SK-N-SH (cell line): ENCODE results near the gene DNAJB12. TPM values are rescaled to one million over a fixed set of nuclear protein-coding genes. Genes with fewer than 3 reads are reported as not detected.

Source experiments
- CTCF ChIA-PET: fragments of 300-600, 350-600 bp; formaldehyde crosslinking; extraction: SDS; loops from one replicate; lab custom pipeline; 2021; lab: Yijun Ruan, JAX
- POLR2A ChIA-PET: fragments of 350-600 bp; sonication (Branson Sonifier 250); formaldehyde crosslinking; extraction: SDS; loops from one replicate; lab custom pipeline; 2020; ENCODE audit warnings: antibody characterized with exemption, inconsistent platforms; lab: Yijun Ruan, JAX
- DNase-seq: peaks from one replicate; pipeline ENCODE4 v3.0.0; 2012
- H2AFZ ChIP-seq: fragments of 200-600 bp; sonication (generic); 2 replicates; pipeline ENCODE4 v1.8.1; 2016; ENCODE audit warnings: antibody characterized with exemption, mild to moderate bottlenecking, low read depth
- H3F3A ChIP-seq: fragments of 200-600 bp; sonication (generic); replicated peaks from 2 replicates; pipeline ENCODE3; 2016; ENCODE audit warnings: antibody characterized with exemption, mild to moderate bottlenecking; ENCODE audit not compliant: insufficient read depth
- H3K27ac ChIP-seq, 2 experiments: fragments of 200-500 bp in 1 of 2; fragments of 200-600 bp in 1 of 2; sonication (Bioruptor generic) in 1 of 2; sonication (generic), shearing (Covaris generic) in 1 of 2; 2 replicates each; pipeline versions ENCODE4 v1.5.1 to v1.6.1; 2014 to 2016; ENCODE audit warnings: low read depth in 2 of 2, inconsistent platforms in 1 of 2, low read length in 1 of 2, mild to moderate bottlenecking in 1 of 2, mixed read lengths in 1 of 2
- H3K27me3 ChIP-seq: fragments of 200-600 bp; sonication (generic), shearing (Covaris generic); 2 replicates; pipeline ENCODE4 v1.6.1; 2016; ENCODE audit warnings: mixed run types; ENCODE audit not compliant: insufficient read depth
- H3K36me3 ChIP-seq, 2 experiments: fragments of 200-500 bp in 1 of 2; fragments of 200-600 bp in 1 of 2; sonication (Bioruptor generic) in 1 of 2; sonication (generic) in 1 of 2; replicated peaks in 1 of 2; 2 replicates each; pipeline versions ENCODE3 to v1.5.1; 2014 to 2016; ENCODE audit warnings: low read length in 1 of 2, mild to moderate bottlenecking in 1 of 2; ENCODE audit not compliant: insufficient read depth in 2 of 2, control insufficient read depth in 1 of 2
- H3K4me1 ChIP-seq, 2 experiments: fragments of 200-500 bp in 1 of 2; fragments of 200-600 bp in 1 of 2; sonication (Bioruptor generic) in 1 of 2; sonication (generic), shearing (Covaris generic) in 1 of 2; 2 replicates each; pipeline versions ENCODE4 v1.5.1 to v1.6.1; 2014 to 2016; ENCODE audit warnings: low read depth in 1 of 2, low read length in 1 of 2, mixed run types in 1 of 2; ENCODE audit not compliant: insufficient read depth in 2 of 2, control insufficient read depth in 1 of 2
- H3K4me2 ChIP-seq: fragments of 200-600 bp; sonication (generic), shearing (Covaris generic); 2 replicates; pipeline ENCODE4 v1.6.1; 2017; ENCODE audit warnings: mixed run types
- H3K4me3 ChIP-seq, 2 experiments: fragments of 200-500 bp in 1 of 2; fragments of 200-600 bp in 1 of 2; sonication (Bioruptor generic) in 1 of 2; sonication (generic), shearing (Covaris generic) in 1 of 2; 2 replicates each; pipeline versions ENCODE4 v1.5.1 to v1.8.1; 2014 to 2016; ENCODE audit warnings: low read depth in 2 of 2, inconsistent platforms in 1 of 2, low read length in 1 of 2, mild to moderate bottlenecking in 1 of 2, mixed read lengths in 1 of 2, moderate library complexity in 1 of 2
- H3K79me2 ChIP-seq: fragments of 200-600 bp; sonication (generic); 2 replicates; pipeline ENCODE4 v1.8.1; 2017; ENCODE audit warnings: mild to moderate bottlenecking; ENCODE audit not compliant: insufficient read depth
- H3K9ac ChIP-seq: fragments of 200-600 bp; sonication (generic); 2 replicates; pipeline ENCODE4 v1.6.1; 2017; ENCODE audit warnings: mixed run types
- H3K9me2 ChIP-seq: fragments of 200-600 bp; sonication (generic); 2 replicates; pipeline ENCODE4 v1.6.1; 2017; ENCODE audit warnings: mixed run types
- H3K9me3 ChIP-seq: fragments of 200-600 bp; sonication (generic); 2 replicates; pipeline ENCODE4 v1.6.1; 2017; ENCODE audit warnings: mixed run types, mild to moderate bottlenecking, moderate library complexity
- H4K20me1 ChIP-seq: fragments of 200-600 bp; sonication (generic); 2 replicates; pipeline ENCODE4 v1.6.1; 2017; ENCODE audit warnings: mild to moderate bottlenecking, mixed run types; ENCODE audit not compliant: insufficient read depth
- CHD2 ChIP-seq: fragments of 150-350 bp; IDR thresholded peaks from 2 replicates; pipeline ENCODE4 v1.6.1; 2018; ENCODE audit warnings: low read length; ENCODE audit not compliant: partially characterized antibody
- ELF1 ChIP-seq: IDR thresholded peaks from 2 replicates; pipeline ENCODE4 v1.4.0; 2012
- EP300 ChIP-seq, 2 experiments: IDR thresholded peaks; 2 replicates each; pipeline versions ENCODE4 v1.4.0 to v1.6.1; 2012; ENCODE audit warnings: borderline replicate concordance in 1 of 2, low read depth in 1 of 2, low read length in 1 of 2
- FOXJ3 ChIP-seq: sonication (generic); formaldehyde crosslinking; IDR thresholded peaks from 2 replicates; pipeline ENCODE4 v1.5.1; 2020; ENCODE audit warnings: mild to moderate bottlenecking, missing genetic modification reagents
- FOXM1 ChIP-seq: IDR thresholded peaks from 2 replicates; pipeline ENCODE4 v1.4.0; 2012; ENCODE audit warnings: low read depth, mild to moderate bottlenecking
- GATA2 ChIP-seq: sonication (generic); formaldehyde crosslinking; IDR thresholded peaks from 2 replicates; pipeline ENCODE4 v1.5.0; 2020; ENCODE audit warnings: mild to moderate bottlenecking, missing genetic modification reagents
- IRF3 ChIP-seq: fragments of 150-350 bp; IDR thresholded peaks from 2 replicates; pipeline ENCODE4 v1.6.1; 2016; ENCODE audit warnings: mild to moderate bottlenecking, low read depth, low read length
- RAD21 ChIP-seq: IDR thresholded peaks from 2 replicates; pipeline ENCODE4 v1.6.1; 2012; ENCODE audit warnings: mild to moderate bottlenecking, low read length
- RCOR1 ChIP-seq: fragments of 150-350 bp; IDR thresholded peaks from 2 replicates; pipeline ENCODE4 v1.6.1; 2017; ENCODE audit warnings: antibody characterized with exemption, low read length
- RFX5 ChIP-seq: IDR thresholded peaks from 2 replicates; pipeline ENCODE4 v1.6.1; 2012; ENCODE audit warnings: mild to moderate bottlenecking, improper control_type of control experiment, low read length
- RXRA ChIP-seq: IDR thresholded peaks from 2 replicates; pipeline ENCODE4 v1.4.0; 2012; ENCODE audit warnings: low read depth, mild to moderate bottlenecking, borderline replicate concordance
- SIN3A ChIP-seq: IDR thresholded peaks from 2 replicates; pipeline ENCODE4 v1.6.1; 2012; ENCODE audit warnings: low read depth, mild to moderate bottlenecking, low read length, moderate library complexity, borderline replicate concordance
- TAF1 ChIP-seq: IDR thresholded peaks from 2 replicates; pipeline ENCODE4 v1.6.1; 2012; ENCODE audit warnings: low read depth, mild to moderate bottlenecking, low read length, moderate library complexity, borderline replicate concordance
- USF1 ChIP-seq: IDR thresholded peaks from 2 replicates; pipeline ENCODE4 v1.4.0; 2012; ENCODE audit warnings: low read depth, borderline replicate concordance
- USF2 ChIP-seq: fragments of 150-350 bp; IDR thresholded peaks from 2 replicates; pipeline ENCODE4 v1.6.1; 2017; ENCODE audit warnings: antibody characterized with exemption, low read length, low read depth, borderline replicate concordance
- ZBTB33 ChIP-seq: IDR thresholded peaks from 2 replicates; pipeline ENCODE4 v1.4.0; 2012; ENCODE audit warnings: low read depth, borderline replicate concordance
- WGBS: methylation state at CpG from one replicate; pipeline ENCODE4 v1.1.6; 2017; ENCODE audit warnings: low lambda C conversion rate; 5-methylcytosine and 5-hydroxymethylcytosine counted together
- polyA plus RNA-seq, 3 experiments: library from polyadenylated mRNA; depleted of rRNA; stranded (reverse); fragments of >200 nt; gene quantifications; 2 replicates each; pipeline ENCODE4 v1.2.3, GENCODE V29; 2012

The DNAJB12 gene
- polyA plus RNA-seq, 1 of the 3 experiments (the other 2 are of a cell fraction) = 25.8 TPM

- DNase-seq = no peak
- Histone ChIP-seq H3K4me1 (peaks cover 10 to 57% of the 10 kb centered on the region in 2 experiments), H3K9ac (no peak overlapping the region), H3K27me3 (no peaks in the 10 kb centered on the region), H3K27ac (peak overlapping the region in 1 of 2 experiments; percentile 99; a peak in 2 of 4 replicates), H4K20me1 (no peaks in the 10 kb centered on the region), H2AFZ (no peak overlapping the region), H3K9me3 (no peaks in the 10 kb centered on the region), H3K4me2 (no peak overlapping the region), H3K4me3 (no peak overlapping the region), H3K79me2 (no peaks in the 10 kb centered on the region), H3K9me2 (no peaks in the 10 kb centered on the region), H3F3A (peaks cover 14% of the 10 kb centered on the region), H3K36me3 (peaks cover 30 to 35% of the 10 kb centered on the region in 2 experiments)
- 95% methylated on average over 11 of the region's 18 CpGs for WGBS
- ChIA-PET CTCF (interaction anchor here (0.7 to 14.0 kb wide), 34 partner anchors 9 to 440 kb away, joined by 3 to 198 read pairs (median 5); partner anchors contain the start of genes ANAPC16, ASCC1, DDIT4 and DNAJB12), POLR2A (interaction anchor here (1.6 to 15.0 kb wide), 2 partner anchors 15 to 61 kb away, joined by 8 to 234 read pairs; partner anchors contain the start of gene DDIT4)
- no peak for TF ChIP-seq RFX5
Observed at GRCh38 chr10:72336259-72337038, 18.3 kb downstream of the DNAJB12 start.

- Histone ChIP-seq H3K27me3 (no peaks in the 10 kb centered on the region), H3K79me2 (no peaks in the 10 kb centered on the region), H3K9me3 (no peaks in the 10 kb centered on the region), H3K9ac (no peak overlapping the region), H3K4me1 (peaks cover 15 to 63% of the 10 kb centered on the region in 2 experiments), H4K20me1 (no peaks in the 10 kb centered on the region), H3K9me2 (no peaks in the 10 kb centered on the region), H3K4me3 (no peak overlapping the region), H2AFZ (no peak overlapping the region), H3K27ac (peak overlapping the region; percentile 57 to 99; a peak in 3 of 4 replicates), H3F3A (peaks cover 13% of the 10 kb centered on the region), H3K36me3 (peaks cover 30 to 31% of the 10 kb centered on the region in 2 experiments), H3K4me2 (peak overlapping the region; percentile 35; the same call in 1 of the 2 replicates)
- peak; percentile 54 for DNase-seq
- ChIA-PET POLR2A (interaction anchor here (0.7 to 15.0 kb wide), 3 partner anchors 14 to 227 kb away, joined by 3 to 234 read pairs (median 8); partner anchors contain the start of gene DDIT4), CTCF (interaction anchor here (1.0 to 14.0 kb wide), 15 partner anchors 8 to 439 kb away, joined by 3 to 198 read pairs (median 5); partner anchors contain the start of genes DDIT4 and DNAJB12)
- 83% methylated on average over 18 of the region's 20 CpGs for WGBS
- TF ChIP-seq CHD2 (peak; percentile 28), RXRA (no peak), IRF3 (no peak), RAD21 (0 out of 2 replicates have a peak, but pooled peaks have one; percentile 3), RCOR1 (no peak), USF1 (no peak), TAF1 (no peak), FOXM1 (no peak), SIN3A (no peak), ELF1 (no peak), FOXJ3 (0 out of 2 replicates have a peak, but pooled peaks have one; percentile 24), GATA2 (CRISPR knock-in tag) (no peak), USF2 (no peak), EP300 (IDR thresholded peaks at IDR 0.05; ENCODE audit: borderline replicate concordance in 1 of 2, low read depth in 1 of 2, low read length in 1 of 2) (0 out of 4 replicates have a peak, but pooled peaks of 1 of the 2 experiments have one; percentile 29), ZBTB33 (no peak)
Observed at GRCh38 chr10:72335394-72336258, 19.1 kb downstream of the DNAJB12 start.
